HG02610 (cell line): Measurements from ENCODE around the gene ZNF691.
"Not testable (repeated sequence)": the region's sequence is repeated elsewhere in the genome, so short reads cannot be mapped to it uniquely, and the experiment has no call there.

Experiments used
- ATAC-seq: cut with Tn5 transposase; IDR thresholded peaks from one replicate; pipeline ENCODE4 v1.9.1; 2021; ENCODE audit warnings: mild to moderate bottlenecking, moderate library complexity; ENCODE audit not compliant: unreplicated experiment

ZNF691 gene

GRCh38 chr1:42853116-42853884, 6.9 kb downstream of the ZNF691 start:
- ATAC-seq: no peak

GRCh38 chr1:42856554-42856953, 10.1 kb downstream of the ZNF691 start:
- not testable (repeated sequence) for ATAC-seq

GRCh38 chr1:42859366-42859765, 13.0 kb downstream of the ZNF691 start:
- ATAC-seq: not testable (repeated sequence)

GRCh38 chr1:42860339-42861013, 14.1 kb downstream of the ZNF691 start:
- no peak for ATAC-seq

GRCh38 chr1:42861014-42861399, 14.6 kb downstream of the ZNF691 start:
- ATAC-seq: no peak

GRCh38 chr1:42866549-42866948, 20.1 kb downstream of the ZNF691 start:
- no peak for ATAC-seq

GRCh38 chr1:42868466-42868865, 22.1 kb downstream of the ZNF691 start:
- not testable (repeated sequence) for ATAC-seq

- ATAC-seq: not testable (repeated sequence)
Observed at GRCh38 chr1:42869254-42869653, 22.8 kb downstream of the ZNF691 start.

GRCh38 chr1:42869751-42870150, 23.3 kb downstream of the ZNF691 start:
- ATAC-seq: not testable (repeated sequence)

- ATAC-seq: not testable (repeated sequence)
Observed at GRCh38 chr1:42873108-42873507, 26.7 kb downstream of the ZNF691 start.

GRCh38 chr1:42873670-42874069, 27.3 kb downstream of the ZNF691 start:
- no peak for ATAC-seq

GRCh38 chr1:42876009-42876408, 29.6 kb downstream of the ZNF691 start:
- no peak for ATAC-seq

GRCh38 chr1:42877380-42877779, 31.0 kb downstream of the ZNF691 start:
- no peak for ATAC-seq

- no peak for ATAC-seq
Observed at GRCh38 chr1:42880384-42880783, 34.0 kb downstream of the ZNF691 start.

- no peak for ATAC-seq
Observed at GRCh38 chr1:42886046-42886739, 39.8 kb downstream of the ZNF691 start.

- no peak for ATAC-seq
Observed at GRCh38 chr1:42886800-42887199, 40.4 kb downstream of the ZNF691 start.

- ATAC-seq: no peak
Observed at GRCh38 chr1:42887366-42887765, 41.0 kb downstream of the ZNF691 start.

- ATAC-seq: no peak
Observed at GRCh38 chr1:42888013-42888633, 41.7 kb downstream of the ZNF691 start.

GRCh38 chr1:42889264-42889663, 42.9 kb downstream of the ZNF691 start:
- ATAC-seq: no peak

- ATAC-seq: no peak
Observed at GRCh38 chr1:42891465-42892138, 45.2 kb downstream of the ZNF691 start.

GRCh38 chr1:42899960-42900359, 53.5 kb downstream of the ZNF691 start:
- not testable (repeated sequence) for ATAC-seq
